Natural killer cell treated with Interleukin-12 subunit alpha and Interleukin-12 subunit beta and Interleukin-15 and Interleukin-18, amount 100 ng/mL, for 72 hours (primary cell): ENCODE results near the gene CAPZB. TPM values are rescaled to one million over a fixed set of nuclear protein-coding genes. Genes with fewer than 3 reads are reported as not detected.

ENCODE experiments used
- ATAC-seq, 2 donors: fragments of 150-1000 bp; cut with Tn5 transposase in 1 of 2; sonication (Bioruptor Pico), chemical (Tn5 transposase) in 1 of 2; 2 replicates each; pipeline ENCODE4 v1.10.0; 2021
- DNase-seq: peaks from one replicate; pipeline ENCODE4 v3.0.0; 2022; ENCODE audit warnings: low spot score
- H3K27ac Mint-ChIP-seq, 2 donors: 1 replicate in 1 of 2; 2 replicates in 1 of 2; pipeline ENCODE4 v1.8.0; 2022; ENCODE audit warnings: mixed read lengths in 2 of 2, mild to moderate bottlenecking in 1 of 2, moderate library complexity in 1 of 2
- H3K27me3 Mint-ChIP-seq, 2 donors: 1 replicate in 1 of 2; 2 replicates in 1 of 2; pipeline ENCODE4 v1.8.0; 2022; ENCODE audit warnings: mixed read lengths in 2 of 2
- H3K36me3 Mint-ChIP-seq: one replicate; pipeline ENCODE4 v1.8.0; 2022; ENCODE audit warnings: mixed read lengths
- H3K4me1 Mint-ChIP-seq, 2 donors: 1 replicate in 1 of 2; 2 replicates in 1 of 2; pipeline ENCODE4 v1.8.0; 2022; ENCODE audit warnings: low read depth in 2 of 2, mixed read lengths in 2 of 2, mild to moderate bottlenecking in 1 of 2
- H3K4me3 Mint-ChIP-seq: one replicate; pipeline ENCODE4 v1.8.0; 2022; ENCODE audit warnings: mixed read lengths
- H3K9me3 Mint-ChIP-seq: 2 replicates; pipeline ENCODE4 v1.8.0; 2022; ENCODE audit warnings: mixed read lengths
- total RNA-seq, 2 donors: library from RNA; stranded (reverse); gene quantifications; one replicate each; pipeline ENCODE4 v1.2.3, GENCODE V29; 2022

The CAPZB gene
- total RNA-seq, 2 donors from 2014 or later = 270 to 359 TPM

GRCh38 chr1:19456968-19457441 is 28.3 kb downstream of the CAPZB start:
- DNase-seq (no peak), ATAC-seq (no peak)
- Mint-ChIP-seq H3K27me3 (no peaks in the 10 kb centered on the region), H3K4me3 (no peak overlapping the region), H3K27ac (peak overlapping the region in 1 of 2 donors; percentile 71), H3K9me3 (no peaks in the 10 kb centered on the region), H3K4me1 (peaks cover 63 to 66% of the 10 kb centered on the region in 2 donors), H3K36me3 (no peaks in the 10 kb centered on the region)

GRCh38 chr1:19455353-19455752 is 30.0 kb downstream of the CAPZB start:
- DNase-seq = no peak
- H3K9me3 Mint-ChIP-seq = no peaks in the 10 kb centered on the region
- no peak for ATAC-seq
- peaks cover 74 to 78% of the 10 kb centered on the region in 2 donors for H3K4me1 Mint-ChIP-seq
- H3K4me3 Mint-ChIP-seq = no peak overlapping the region
- H3K36me3 Mint-ChIP-seq = no peaks in the 10 kb centered on the region
- H3K27me3 Mint-ChIP-seq = no peaks in the 10 kb centered on the region
- H3K27ac Mint-ChIP-seq = peak overlapping the region in 1 of 2 donors; percentile 71

GRCh38 chr1:19454265-19455146 is 30.8 kb downstream of the CAPZB start:
- H3K4me3 Mint-ChIP-seq = peak overlapping the region; percentile 58
- no peaks in the 10 kb centered on the region for H3K36me3 Mint-ChIP-seq
- DNase-seq (no peak), ATAC-seq (peak in 1 of 2 donors; percentile 46)
- peaks cover 72 to 78% of the 10 kb centered on the region in 2 donors for H3K4me1 Mint-ChIP-seq
- H3K27ac Mint-ChIP-seq = peak overlapping the region; percentile 33 to 55
- H3K27me3 Mint-ChIP-seq = no peaks in the 10 kb centered on the region
- no peaks in the 10 kb centered on the region for H3K9me3 Mint-ChIP-seq

- Mint-ChIP-seq H3K4me3 (no peak overlapping the region), H3K4me1 (peaks cover 73 to 78% of the 10 kb centered on the region in 2 donors), H3K27me3 (no peaks in the 10 kb centered on the region), H3K9me3 (no peaks in the 10 kb centered on the region), H3K36me3 (no peaks in the 10 kb centered on the region), H3K27ac (peak overlapping the region; percentile 38 to 56)
- ATAC-seq (no peak), DNase-seq (no peak)
Measured at GRCh38 chr1:19453741-19454201, 31.6 kb downstream of the CAPZB start.

GRCh38 chr1:19452221-19452663 is 33.1 kb downstream of the CAPZB start:
- no peak overlapping the region for H3K27ac Mint-ChIP-seq
- DNase-seq (no peak), ATAC-seq (no peak)
- H3K36me3 Mint-ChIP-seq = no peaks in the 10 kb centered on the region
- H3K4me1 Mint-ChIP-seq = peaks cover 77 to 83% of the 10 kb centered on the region in 2 donors
- no peaks in the 10 kb centered on the region for H3K9me3 Mint-ChIP-seq
- H3K27me3 Mint-ChIP-seq = no peaks in the 10 kb centered on the region
- H3K4me3 Mint-ChIP-seq = no peak overlapping the region

GRCh38 chr1:19450811-19451515 is 34.4 kb downstream of the CAPZB start:
- DNase-seq (no peak), ATAC-seq (no peak)
- no peaks in the 10 kb centered on the region for H3K9me3 Mint-ChIP-seq
- no peaks in the 10 kb centered on the region for H3K27me3 Mint-ChIP-seq
- H3K4me1 Mint-ChIP-seq = peaks cover 73 to 76% of the 10 kb centered on the region in 2 donors
- no peaks in the 10 kb centered on the region for H3K36me3 Mint-ChIP-seq
- H3K4me3 Mint-ChIP-seq = no peak overlapping the region
- peak overlapping the region; percentile 60 to 61 for H3K27ac Mint-ChIP-seq

GRCh38 chr1:19449454-19450228 is 35.7 kb downstream of the CAPZB start:
- DNase-seq (no peak), ATAC-seq (no peak)
- Mint-ChIP-seq H3K4me1 (peaks cover 73 to 74% of the 10 kb centered on the region in 2 donors), H3K4me3 (no peak overlapping the region), H3K27ac (peak overlapping the region; percentile 85 to 87), H3K27me3 (no peaks in the 10 kb centered on the region), H3K9me3 (no peaks in the 10 kb centered on the region), H3K36me3 (no peaks in the 10 kb centered on the region)

- Mint-ChIP-seq H3K4me3 (peak overlapping the region; percentile 28), H3K36me3 (no peaks in the 10 kb centered on the region), H3K4me1 (peaks cover 69 to 71% of the 10 kb centered on the region in 2 donors), H3K27me3 (no peaks in the 10 kb centered on the region), H3K27ac (peak overlapping the region; percentile 85 to 87), H3K9me3 (no peaks in the 10 kb centered on the region)
- DNase-seq = no peak
- peak; percentile 71 to 72 for ATAC-seq
Measured at GRCh38 chr1:19448491-19449439, 36.6 kb downstream of the CAPZB start.

DNA sequence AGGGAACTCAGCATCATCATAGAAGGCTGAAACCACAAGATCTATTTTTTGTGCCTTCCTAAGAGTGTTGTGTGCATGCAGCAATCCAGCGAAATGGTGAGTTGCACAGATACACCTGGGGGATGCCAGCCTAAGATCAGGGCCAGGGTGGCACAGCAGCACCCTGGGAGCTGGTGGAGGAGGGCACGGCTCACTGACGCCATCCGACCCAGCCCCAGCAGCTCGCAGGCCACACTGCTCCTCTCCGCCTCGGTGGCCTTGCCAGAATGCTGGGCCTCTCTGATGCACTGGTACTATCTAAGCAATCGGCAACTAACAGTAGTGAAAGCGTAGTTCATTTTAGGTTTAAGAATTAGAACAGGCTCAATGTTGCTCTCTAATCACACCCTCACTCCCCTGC is 37.8 kb downstream of the CAPZB start:
- DNase-seq (no peak), ATAC-seq (no peak)
- no peaks in the 10 kb centered on the region for H3K9me3 Mint-ChIP-seq
- no peak overlapping the region for H3K4me3 Mint-ChIP-seq
- H3K36me3 Mint-ChIP-seq = no peaks in the 10 kb centered on the region
- H3K4me1 Mint-ChIP-seq = peaks cover 67 to 70% of the 10 kb centered on the region in 2 donors
- no peaks in the 10 kb centered on the region for H3K27me3 Mint-ChIP-seq
- H3K27ac Mint-ChIP-seq = peak overlapping the region; percentile 85 to 87

GRCh38 chr1:19445417-19446342 is 39.7 kb downstream of the CAPZB start:
- ATAC-seq (no peak), DNase-seq (no peak)
- Mint-ChIP-seq H3K9me3 (no peaks in the 10 kb centered on the region), H3K4me1 (peaks cover 63 to 64% of the 10 kb centered on the region in 2 donors), H3K27me3 (no peaks in the 10 kb centered on the region), H3K36me3 (no peaks in the 10 kb centered on the region), H3K27ac (peak overlapping the region in 1 of 2 donors; percentile 76), H3K4me3 (no peak overlapping the region)

DNA sequence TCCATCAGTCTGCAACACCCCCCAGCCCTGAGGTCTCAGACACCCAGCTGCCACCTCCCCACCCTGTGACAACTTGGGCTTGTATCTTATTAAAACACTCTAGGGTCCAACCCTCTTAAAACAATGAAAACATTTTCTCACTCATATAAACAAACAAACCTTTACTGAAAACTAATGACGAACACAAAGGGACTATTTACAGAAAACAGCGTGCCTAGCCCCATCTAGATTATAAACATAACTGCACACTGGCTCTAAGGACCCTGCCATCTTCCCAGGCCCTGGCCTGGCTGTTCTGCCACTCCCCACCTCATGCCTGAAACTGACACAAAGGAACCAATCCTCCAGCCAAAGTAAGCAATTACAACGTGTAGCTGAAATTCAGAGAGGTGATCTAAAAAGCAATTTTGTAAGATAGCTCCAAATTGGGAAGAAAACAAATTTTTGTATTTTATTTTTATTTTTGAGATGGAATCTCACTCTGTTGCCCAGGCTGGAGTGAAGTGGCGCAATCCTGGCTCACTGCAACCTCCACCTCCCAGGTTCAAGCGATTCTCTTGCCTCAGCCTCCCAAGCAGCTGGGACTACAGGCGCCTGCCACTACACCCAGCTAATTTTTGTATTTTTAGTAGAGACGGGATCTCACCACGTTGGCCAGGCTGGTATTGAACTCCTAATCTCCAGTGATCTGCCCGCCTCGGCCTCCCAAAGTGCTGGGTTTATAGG is 40.9 kb downstream of the CAPZB start:
- H3K4me1 Mint-ChIP-seq = peaks cover 61 to 64% of the 10 kb centered on the region in 2 donors
- ATAC-seq (no peak), DNase-seq (no peak)
- H3K4me3 Mint-ChIP-seq = no peak overlapping the region
- no peaks in the 10 kb centered on the region for H3K27me3 Mint-ChIP-seq
- H3K27ac Mint-ChIP-seq = peak overlapping the region; percentile 18 to 76
- no peaks in the 10 kb centered on the region for H3K9me3 Mint-ChIP-seq
- H3K36me3 Mint-ChIP-seq = no peaks in the 10 kb centered on the region
